HUDEP-2 (cell line): ENCODE measurements around the gene C5.

ENCODE experiments used
- DNase-seq, 76 experiments: peaks; one replicate each; lab custom pipeline; 2025; ENCODE audit not compliant: unreplicated experiment in 76 of 76; lab: John Stamatoyannopoulos, UW

C5 gene

DNA sequence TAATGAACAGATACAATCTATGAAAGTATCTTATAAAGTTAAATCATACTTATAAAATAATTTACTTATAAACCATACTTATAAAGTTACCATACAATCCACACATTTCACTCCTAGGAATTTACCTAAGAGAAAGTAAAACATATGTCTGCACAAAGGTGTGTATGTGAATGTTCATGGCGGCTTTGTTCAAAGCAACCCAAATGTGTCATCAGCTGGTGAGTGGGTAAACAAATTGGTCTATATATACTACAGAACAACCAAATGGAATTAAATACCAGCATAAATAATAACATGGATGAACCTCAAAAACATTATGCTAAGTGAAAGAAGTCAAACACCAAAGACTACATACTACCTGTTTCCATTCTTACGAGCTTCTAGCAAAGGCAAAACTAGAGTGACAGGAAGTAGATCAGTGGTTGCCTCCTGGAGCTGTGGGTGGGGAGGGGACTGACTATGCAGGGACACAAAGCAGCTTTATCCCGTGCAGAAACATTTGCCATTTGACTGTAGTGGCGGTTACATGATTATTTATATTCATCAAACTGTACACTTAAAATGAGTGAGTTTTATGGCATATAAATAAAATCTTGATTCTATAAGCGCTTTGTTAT lies 134.1 kb downstream of the C5 start:
- DNase-seq: no peak

DNA sequence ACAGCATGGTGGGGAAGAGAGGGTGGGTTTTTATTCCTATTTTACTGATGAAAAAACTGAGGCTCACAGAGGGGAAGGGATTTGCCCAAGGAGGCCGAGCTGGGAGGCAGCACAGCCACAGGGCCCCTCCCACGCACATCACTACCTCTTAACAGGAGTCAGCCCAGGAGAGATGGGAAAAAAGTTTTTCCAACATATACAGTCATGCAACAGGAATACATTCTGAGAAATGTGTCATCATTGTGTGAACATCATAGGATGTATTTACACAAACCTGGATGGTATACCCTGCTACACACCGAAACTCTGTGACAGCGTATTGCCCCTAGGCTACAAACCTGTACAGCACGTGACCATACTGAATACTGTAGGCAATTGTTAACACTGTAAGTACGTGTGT lies 135.1 kb downstream of the C5 start:
- no peak for DNase-seq

GRCh38 chr9:120914396-120914795 lies 135.7 kb downstream of the C5 start:
- DNase-seq: no peak

- peak in 11 of 76 experiments; percentile 3 to 23 (median 12) for DNase-seq
Observed at GRCh38 chr9:120913647-120914264, 136.3 kb downstream of the C5 start.

DNA sequence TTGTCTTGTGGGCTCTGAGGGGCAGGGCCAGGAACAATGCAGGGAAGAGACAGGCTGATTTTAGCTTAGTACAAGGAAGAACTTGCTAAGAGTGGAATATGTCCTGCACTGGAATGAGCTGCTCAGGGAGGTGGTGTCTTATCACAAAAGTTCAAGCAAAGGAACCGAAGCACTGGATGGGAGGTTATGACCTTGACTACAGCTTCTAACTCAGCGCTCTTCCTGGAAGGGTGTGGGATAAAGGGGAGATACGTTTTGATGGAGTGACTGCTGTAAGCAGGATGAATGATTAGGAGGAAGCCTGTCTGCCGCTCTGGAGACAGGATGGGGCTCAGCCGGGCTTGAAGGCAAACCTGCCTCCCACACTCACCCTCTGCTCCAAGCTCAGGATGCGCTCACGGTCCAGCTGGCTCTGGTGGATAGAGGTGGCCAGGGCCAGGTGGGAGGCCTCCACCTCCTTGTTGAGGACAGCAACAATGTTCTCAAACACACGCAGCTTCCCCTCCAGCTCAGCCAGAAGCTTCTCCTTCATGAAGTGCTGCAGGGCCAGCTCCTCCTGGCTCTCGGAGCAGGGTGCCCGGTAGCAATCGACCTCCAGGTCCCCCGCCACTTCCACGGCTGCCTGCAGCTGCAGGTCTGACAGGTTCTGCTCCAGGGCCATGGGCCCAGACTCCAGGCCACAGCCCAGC lies 137.0 kb downstream of the C5 start:
- DNase-seq: no peak

- DNase-seq: no peak
Observed at GRCh38 chr9:120911295-120911837, 138.7 kb downstream of the C5 start.

DNA sequence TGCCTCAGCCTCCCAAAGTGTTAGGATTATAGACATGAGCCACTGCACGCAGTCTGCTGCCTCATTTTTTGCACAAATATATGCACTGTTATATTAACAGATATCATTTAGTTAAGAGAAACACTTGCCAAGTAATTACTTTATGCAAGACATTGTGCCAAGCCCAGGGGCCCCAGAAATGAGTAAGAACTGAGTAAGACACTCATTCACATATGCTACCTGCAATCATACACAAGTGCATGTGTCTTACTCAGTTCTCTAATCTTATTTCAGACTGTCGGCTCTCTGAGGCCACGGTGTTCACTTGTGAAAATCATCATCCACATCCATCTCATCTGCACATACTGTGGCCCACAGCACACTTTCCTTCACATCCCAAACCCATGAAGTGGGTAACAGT lies 139.4 kb downstream of the C5 start:
- DNase-seq: no peak

GRCh38 chr9:120909904-120910303 lies 140.2 kb downstream of the C5 start:
- DNase-seq: peak in 5 of 76 experiments; percentile 5 to 30 (median 14)

DNA sequence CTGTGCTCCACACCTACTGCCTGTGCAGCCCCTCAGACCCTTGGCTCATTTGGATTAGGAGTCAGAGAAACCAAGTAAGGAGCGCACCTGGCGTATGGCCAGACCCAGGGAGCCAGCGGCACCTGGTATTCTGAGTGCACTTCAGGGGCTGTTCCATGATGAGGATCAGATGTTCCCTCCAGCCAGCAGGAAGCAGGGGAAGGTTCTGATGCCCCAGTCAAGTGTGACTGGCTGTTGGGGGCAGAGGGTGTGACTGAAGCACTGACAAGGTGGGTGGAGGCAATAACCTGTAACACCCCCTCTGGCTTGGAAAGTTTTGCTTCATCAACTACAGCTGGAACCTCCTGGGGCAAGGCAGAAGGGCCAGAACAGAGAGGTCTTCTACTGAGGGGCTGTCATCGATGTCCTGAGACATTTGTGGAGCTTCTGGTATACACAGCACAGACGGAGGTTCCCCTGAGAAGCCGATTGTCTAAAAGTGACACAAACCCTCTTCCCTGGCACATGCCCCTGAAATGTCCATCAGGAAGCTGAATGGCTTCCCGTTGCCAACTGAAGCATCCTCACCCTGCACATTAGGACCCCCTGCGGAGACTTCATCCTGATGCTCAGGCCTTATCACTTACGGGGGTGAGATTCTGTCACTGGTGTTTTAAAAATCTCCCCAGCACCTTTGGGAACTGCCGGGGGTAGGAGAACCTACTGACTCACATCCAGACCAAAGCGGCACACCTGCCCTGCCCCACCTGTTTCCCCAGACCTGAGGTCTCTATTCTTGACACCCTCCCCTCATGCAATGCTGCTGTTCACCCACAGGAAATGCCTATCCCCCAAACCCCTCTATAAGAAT lies 144.5 kb downstream of the C5 start:
- no peak for DNase-seq

- DNase-seq: no peak
Observed at GRCh38 chr9:120904978-120905301, 145.1 kb downstream of the C5 start.

DNA sequence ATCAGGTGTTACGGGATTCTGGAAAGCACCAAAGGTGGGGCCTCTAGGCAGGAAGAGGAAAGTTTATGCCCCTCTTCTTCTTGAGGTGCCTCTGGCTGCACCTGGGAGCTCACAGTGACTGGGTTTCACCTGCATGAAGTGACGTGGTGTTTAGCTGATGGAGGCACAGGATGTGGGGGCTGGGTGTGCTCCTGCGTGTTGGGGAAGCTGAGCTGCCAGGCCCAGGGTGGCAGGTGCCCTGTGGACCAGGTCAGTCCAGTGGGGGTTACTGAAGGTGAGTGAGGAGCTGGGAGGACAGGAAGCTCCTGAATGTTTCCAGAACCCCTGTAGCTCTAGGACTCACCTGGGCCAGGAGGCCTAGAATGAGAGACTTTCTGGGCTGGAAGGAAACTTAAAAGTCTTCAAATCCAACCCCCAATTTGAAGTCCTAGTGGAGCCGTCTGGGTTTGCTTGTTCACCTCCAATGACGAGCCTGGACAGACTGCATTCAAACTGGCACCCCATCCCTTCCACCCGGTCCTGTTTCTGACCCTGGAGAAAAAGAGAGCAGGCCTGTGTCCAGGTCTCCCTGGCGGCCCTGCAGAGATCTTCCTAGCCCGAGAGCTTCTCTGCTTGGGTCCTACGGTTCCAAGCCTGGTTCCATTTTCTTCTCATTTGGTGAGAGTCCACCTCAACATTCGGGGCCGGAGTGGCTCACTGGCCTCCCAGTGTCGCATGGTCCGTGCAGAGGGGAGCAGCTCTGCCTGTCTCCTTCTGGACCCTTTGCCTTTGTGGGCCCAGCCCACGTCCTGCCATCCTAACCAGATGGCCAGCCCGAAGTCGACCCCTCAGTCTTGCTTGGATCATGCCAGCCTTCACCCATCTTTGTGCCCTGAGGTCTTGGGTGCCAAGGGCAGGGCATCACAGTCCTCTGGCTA lies 145.8 kb downstream of the C5 start:
- DNase-seq: no peak

DNA sequence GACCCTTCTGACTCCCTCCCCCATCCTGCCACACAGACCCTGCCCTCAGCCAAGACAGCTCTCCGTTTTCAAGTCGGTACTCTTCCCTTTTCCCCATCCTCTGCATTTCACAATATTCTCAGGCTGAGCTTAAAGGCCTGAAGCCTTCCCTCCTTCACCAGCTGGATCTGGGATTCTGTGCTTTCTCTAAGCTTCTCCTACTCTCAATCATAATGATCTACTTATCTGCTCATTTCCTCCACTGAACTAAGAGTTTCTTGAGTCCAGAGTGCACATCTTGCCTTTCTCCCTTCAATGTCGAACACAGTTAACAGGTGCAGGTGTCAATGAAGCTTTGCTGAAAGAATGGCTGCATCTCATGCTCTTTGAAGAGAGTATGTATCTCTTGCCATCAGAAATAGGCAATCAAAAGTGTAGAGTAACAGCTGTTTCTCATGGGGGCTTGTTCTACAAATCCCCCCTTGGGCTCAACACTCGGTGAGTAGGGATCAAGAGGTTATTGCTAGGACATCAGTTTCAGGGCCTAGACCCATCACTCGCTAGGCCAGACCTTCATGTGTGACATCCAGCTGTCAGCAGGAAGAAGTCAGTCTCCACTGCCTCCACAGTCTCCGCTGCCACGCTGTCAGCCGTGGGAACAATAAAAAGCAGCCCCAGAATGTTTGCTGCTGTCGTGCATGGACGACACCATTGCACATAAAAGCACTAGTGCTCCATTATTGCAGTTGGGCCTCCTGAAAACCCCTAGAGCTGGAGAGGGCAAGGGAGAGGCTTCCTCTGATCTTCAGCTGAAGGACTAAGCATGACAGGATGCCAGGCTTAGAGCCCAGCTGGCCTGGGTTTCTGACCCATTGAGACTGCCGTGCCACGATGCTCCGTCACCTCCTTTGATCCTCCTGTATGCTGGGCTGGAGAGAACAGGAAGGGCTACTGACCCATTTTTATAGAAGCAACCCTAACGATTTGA lies 147.2 kb downstream of the C5 start:
- no peak for DNase-seq
